Omental fat pad (tissue), 4 donors: ENCODE results near the gene COQ2. TPM values are rescaled to one million over a fixed set of nuclear protein-coding genes. Genes with fewer than 3 reads are reported as not detected.
A peak's percentile ranks its signal among the peaks of the same experiment; 100 is the strongest.

Experiments
- ATAC-seq: fragments of 150-250 bp; one replicate; pipeline ENCODE4 v1.9.1; 2016; ENCODE audit warnings: mild to moderate bottlenecking, moderate library complexity; ENCODE audit not compliant: low FRiP score
- DNase-seq: peaks from one replicate; pipeline ENCODE4 v3.0.0-alpha.2; 2019; ENCODE audit warnings: low spot score
- total RNA-seq, 4 donors: library from RNA; depleted of rRNA; stranded (reverse); fragments of >200 nt; gene quantifications; one replicate each; pipeline ENCODE4 v1.1.0, GENCODE V29; 2016
- TF ChIP-seq, protein P1 (sequence below), 3 donors: fragments of 450-650 bp; IDR thresholded peaks; one replicate each; pipeline ENCODE4 v1.5.1; 2016 to 2017; ENCODE audit warnings: antibody characterized with exemption in 3 of 3, mild to moderate bottlenecking in 3 of 3, moderate library complexity in 2 of 3

Gene COQ2
- total RNA-seq, 4 donors from 2014 or later: 9.0 to 10.4 (median 9.8) TPM

DNA sequence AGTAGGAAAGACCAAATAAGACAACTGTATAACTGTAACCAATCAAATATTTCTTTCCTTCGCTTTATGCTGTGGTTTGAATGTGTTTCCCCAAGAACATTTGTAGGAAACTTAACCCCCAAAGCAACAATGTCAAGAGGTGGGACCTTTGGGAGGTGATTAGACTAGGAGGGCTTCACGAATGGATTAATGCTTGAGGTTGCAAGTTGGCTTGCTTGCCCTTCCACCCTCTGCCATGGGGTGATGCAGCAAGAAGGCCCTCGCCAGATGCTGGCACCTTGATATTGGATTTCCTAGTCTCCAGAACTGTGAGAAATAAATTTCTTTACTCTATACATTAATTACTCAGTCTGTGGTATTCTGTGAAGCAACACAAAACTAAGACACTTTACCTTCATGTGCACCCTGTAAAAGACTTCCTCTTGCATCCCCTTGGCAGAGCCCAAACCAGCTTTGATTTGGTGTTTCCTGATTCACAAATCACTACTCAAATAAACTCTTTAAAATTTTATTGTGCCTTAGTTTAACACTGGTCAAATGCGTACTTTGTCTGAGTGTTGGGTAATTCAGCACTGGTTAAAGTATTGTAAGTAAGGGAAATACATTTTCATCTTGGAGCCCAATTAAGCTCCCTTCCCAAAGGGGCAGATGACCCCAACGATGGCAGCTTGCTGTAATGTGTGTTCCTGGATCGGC lies 59.9 kb downstream of the COQ2 start:
- DNase-seq: no peak
- TF ChIP-seq, protein P1, sequence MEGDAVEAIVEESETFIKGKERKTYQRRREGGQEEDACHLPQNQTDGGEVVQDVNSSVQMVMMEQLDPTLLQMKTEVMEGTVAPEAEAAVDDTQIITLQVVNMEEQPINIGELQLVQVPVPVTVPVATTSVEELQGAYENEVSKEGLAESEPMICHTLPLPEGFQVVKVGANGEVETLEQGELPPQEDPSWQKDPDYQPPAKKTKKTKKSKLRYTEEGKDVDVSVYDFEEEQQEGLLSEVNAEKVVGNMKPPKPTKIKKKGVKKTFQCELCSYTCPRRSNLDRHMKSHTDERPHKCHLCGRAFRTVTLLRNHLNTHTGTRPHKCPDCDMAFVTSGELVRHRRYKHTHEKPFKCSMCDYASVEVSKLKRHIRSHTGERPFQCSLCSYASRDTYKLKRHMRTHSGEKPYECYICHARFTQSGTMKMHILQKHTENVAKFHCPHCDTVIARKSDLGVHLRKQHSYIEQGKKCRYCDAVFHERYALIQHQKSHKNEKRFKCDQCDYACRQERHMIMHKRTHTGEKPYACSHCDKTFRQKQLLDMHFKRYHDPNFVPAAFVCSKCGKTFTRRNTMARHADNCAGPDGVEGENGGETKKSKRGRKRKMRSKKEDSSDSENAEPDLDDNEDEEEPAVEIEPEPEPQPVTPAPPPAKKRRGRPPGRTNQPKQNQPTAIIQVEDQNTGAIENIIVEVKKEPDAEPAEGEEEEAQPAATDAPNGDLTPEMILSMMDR (IDR thresholded peaks at IDR 0.05): no peak
- ATAC-seq: no peak

GRCh38 chr4:83223781-83224180 lies 60.8 kb downstream of the COQ2 start:
- ATAC-seq: no peak
- TF ChIP-seq, protein P1 (IDR thresholded peaks at IDR 0.05): no peak
- no peak for DNase-seq

GRCh38 chr4:83221897-83222441 lies 62.6 kb downstream of the COQ2 start:
- no peak for ATAC-seq

DNA sequence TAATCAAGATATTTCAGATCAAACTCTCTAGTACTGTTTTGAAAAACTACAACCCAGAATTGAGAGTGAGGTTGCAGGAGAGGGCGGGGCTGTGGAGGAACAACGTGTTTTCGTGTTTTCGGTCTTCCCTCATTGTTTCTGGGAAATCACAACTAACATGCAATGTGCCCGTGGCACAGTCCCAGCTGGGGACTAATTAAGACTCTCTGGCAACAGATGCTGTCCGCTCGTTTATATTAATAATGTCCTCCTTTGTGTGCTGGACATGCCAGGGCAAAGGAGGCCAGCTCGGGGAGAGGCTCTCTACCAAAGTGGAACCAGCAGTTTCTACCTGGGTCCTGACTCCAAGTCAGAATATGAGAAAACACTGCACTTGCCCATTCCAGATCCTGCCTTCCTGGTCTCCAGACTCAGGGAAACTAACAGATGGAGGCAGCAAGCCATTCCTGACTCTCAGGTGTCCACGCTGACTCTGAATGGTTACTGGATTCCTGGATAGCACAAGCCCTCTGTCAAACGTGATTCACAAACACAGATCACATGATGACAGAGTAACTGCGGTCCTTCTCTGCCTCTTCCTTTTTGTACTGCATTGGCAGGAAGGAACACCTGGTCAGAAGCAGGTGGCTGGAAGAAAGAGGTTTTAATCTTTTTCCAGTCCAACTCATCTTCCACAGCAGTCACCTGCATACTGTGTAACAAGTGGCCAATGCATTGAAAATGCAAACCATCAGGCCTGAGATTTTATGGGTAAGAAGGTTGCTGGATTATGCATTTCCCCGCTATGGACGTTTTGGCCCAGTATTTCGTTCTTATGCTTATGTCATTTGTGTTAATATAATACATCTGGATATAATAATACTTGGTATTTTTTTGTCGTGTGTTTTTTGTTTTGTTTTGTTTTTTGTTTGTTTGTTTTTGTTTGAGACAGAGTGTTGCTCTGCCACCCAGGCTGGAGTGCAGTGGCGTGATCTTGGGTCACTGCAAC lies 65.0 kb downstream of the COQ2 start:
- ATAC-seq: peak; percentile 36
- TF ChIP-seq, protein P1 (IDR thresholded peaks at IDR 0.05): no peak

More at GRCh38 chr4:83221897-83222441, 62.6 kb downstream of the COQ2 start:
- TF ChIP-seq, protein P1 (IDR thresholded peaks at IDR 0.05): no peak
- DNase-seq: no peak

DNA sequence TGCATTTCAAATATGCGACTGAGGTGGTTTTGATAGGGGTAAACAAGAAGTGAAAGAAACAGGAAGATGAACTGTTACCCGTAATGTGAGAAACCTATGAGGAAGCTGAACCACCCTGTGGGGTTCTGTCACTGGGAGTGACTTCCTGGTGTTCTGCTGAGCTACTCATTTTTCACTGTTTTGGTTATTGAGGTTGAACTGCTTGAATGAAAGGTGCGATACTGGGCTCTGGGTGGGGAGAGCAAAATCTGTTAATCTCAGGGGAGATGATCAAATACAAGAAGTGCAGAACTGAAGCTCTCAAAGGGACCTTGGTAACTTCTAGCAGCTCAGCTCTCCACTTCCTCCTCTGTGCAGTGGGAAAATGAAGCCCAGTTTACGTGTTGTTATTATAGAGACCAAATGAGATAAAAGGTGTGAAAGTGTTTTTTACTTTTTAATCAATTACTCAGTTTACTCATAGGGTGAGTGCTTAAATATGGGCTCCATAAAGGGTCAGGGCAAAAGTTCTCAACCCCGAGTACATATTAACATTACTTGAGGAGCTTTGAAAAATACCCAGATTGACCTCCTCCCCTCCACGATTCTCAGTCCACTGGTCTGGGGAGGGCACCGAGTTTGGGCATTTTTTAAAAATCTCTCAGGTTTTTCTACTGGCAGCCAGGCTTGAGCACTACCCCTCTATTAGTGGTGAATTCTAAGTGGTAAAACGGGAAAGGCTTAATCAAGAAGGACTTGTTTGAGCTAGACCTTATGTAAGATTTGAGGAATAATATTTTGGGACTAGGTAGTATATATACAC lies 66.7 kb downstream of the COQ2 start:
- ATAC-seq (no peak), DNase-seq (no peak)
- TF ChIP-seq, protein P1 (IDR thresholded peaks at IDR 0.05): no peak

More for the DNA sequence above, 65.0 kb downstream of the COQ2 start:
- no peak for DNase-seq

DNA sequence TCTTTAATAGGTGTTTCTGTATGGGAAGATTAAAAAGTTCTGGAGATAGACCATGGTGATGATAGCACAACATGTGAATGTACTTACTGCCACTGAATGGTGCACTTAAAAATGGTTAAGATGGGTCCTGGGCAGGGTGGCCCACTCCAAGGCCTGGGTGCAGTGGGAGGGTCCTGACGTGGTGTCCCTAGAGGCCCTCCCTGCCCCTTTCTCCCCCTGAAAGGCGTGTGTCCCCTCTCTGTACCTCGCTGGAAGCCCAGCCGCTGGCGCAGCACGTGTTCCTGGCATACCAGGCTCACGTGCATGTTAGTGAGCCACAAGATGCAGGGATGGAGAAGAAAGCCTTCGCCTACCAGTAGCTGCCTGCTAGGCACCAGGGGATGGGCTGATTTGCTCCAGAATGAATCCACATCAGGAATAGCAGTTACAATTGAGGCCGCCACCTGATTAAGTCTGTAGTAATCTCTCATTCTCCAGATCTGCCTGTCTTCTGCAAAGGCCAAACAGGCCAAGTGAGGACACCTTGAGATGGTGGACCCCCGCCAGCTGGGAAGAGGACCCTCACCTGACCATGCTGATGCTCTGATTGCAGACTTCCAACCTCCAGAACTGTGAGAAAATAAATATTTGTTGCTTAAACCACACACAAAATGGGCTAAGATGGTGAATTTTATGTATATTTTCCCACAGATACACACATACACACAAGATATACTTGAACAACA lies 67.5 kb downstream of the COQ2 start:
- DNase-seq: no peak
- no peak for ATAC-seq
- TF ChIP-seq, protein P1 (IDR thresholded peaks at IDR 0.05): no peak
